Gastroesophageal sphincter (tissue), 4 donors: Measurements from ENCODE around the gene BRD3. TPM values are rescaled to one million over a fixed set of nuclear protein-coding genes. Genes with fewer than 3 reads are reported as not detected.

Experiments
- ATAC-seq: fragments of 150-250 bp; one replicate; pipeline ENCODE4 v1.9.1; 2016; ENCODE audit warnings: mild to moderate bottlenecking, moderate library complexity
- H3K27ac ChIP-seq, 4 donors: fragments of 200-600 bp; sonication (generic) in 3 of 4; 1 replicate in 3 of 4; 2 replicates in 1 of 4; pipeline ENCODE4 v1.5.1; 2016 to 2019
- H3K27me3 ChIP-seq: fragments of 200-600 bp; sonication (generic); one replicate; pipeline ENCODE4 v1.5.1; 2019
- H3K36me3 ChIP-seq, 2 donors: fragments of 200-600 bp; sonication (generic); one replicate each; pipeline ENCODE4 v1.5.1; 2019; ENCODE audit warnings: control low read depth in 1 of 2
- H3K4me1 ChIP-seq, 3 donors: fragments of 200-600 bp; sonication (generic); 1 replicate in 2 of 3; 2 replicates in 1 of 3; pipeline ENCODE4 v1.5.1; 2016 to 2019; ENCODE audit warnings: control low read depth in 2 of 3
- H3K4me3 ChIP-seq, 2 donors: fragments of 200-600 bp; sonication (generic); one replicate each; pipeline ENCODE4 v1.5.1; 2019; ENCODE audit warnings: mild to moderate bottlenecking in 1 of 2, moderate library complexity in 1 of 2
- H3K9me3 ChIP-seq, 3 donors: fragments of 200-600 bp; sonication (generic); one replicate each; pipeline ENCODE4 v1.5.1; 2017 to 2019; ENCODE audit warnings: control low read depth in 2 of 3
- CTCF ChIP-seq, 4 experiments: fragments of 200-600 bp in 2 of 4; fragments of 450-650 bp in 2 of 4; sonication (generic) in 1 of 4; IDR thresholded peaks; one replicate each; pipeline ENCODE4 v1.5.1; 2017 to 2019; ENCODE audit warnings: antibody characterized with exemption in 4 of 4, mild to moderate bottlenecking in 2 of 4, moderate library complexity in 2 of 4
- EP300 ChIP-seq: sonication (generic); formaldehyde crosslinking; IDR thresholded peaks from one replicate; pipeline ENCODE4 v1.6.1; 2017; ENCODE audit warnings: antibody characterized with exemption, mild to moderate bottlenecking
- POLR2A ChIP-seq, 2 donors: fragments of 450-650 bp; IDR thresholded peaks; one replicate each; pipeline ENCODE4 v1.6.1; 2017; ENCODE audit warnings: antibody characterized with exemption in 2 of 2, mild to moderate bottlenecking in 2 of 2, moderate library complexity in 1 of 2
- POLR2AphosphoS5 ChIP-seq: sonication (generic); formaldehyde crosslinking; IDR thresholded peaks from one replicate; pipeline ENCODE4 v1.6.1; 2017; ENCODE audit warnings: antibody characterized with exemption
- WGBS, 2 donors: methylation state at CpG; one replicate each; pipeline ENCODE4 v1.1.5; 2018; ENCODE audit warnings: low coverage in 1 of 2; 5-methylcytosine and 5-hydroxymethylcytosine counted together
- total RNA-seq, 4 donors: library from RNA; depleted of rRNA; stranded (reverse); fragments of >200 nt; gene quantifications; one replicate each; pipeline ENCODE4 v1.1.0, GENCODE V29; 2016

The BRD3 gene
- total RNA-seq, 4 donors from 2014 or later = 22.2 to 38.9 (median 27.2) TPM

- Histone ChIP-seq H3K4me1 (peaks cover 6 to 78% (median 34%) of the 10 kb centered on the region in 3 donors), H3K4me3 (peak overlapping the region in 1 of 2 donors; percentile 20), H3K27me3 (no peaks in the 10 kb centered on the region), H3K9me3 (no peaks in the 10 kb centered on the region), H3K36me3 (peaks cover 0 to 38% of the 10 kb centered on the region in 2 donors), H3K27ac (peak overlapping the region in 3 of 4 donors; percentile 64 to 69 (median 67))
- peak; percentile 62 for TF ChIP-seq POLR2AphosphoS5
- no peak for TF ChIP-seq CTCF (IDR thresholded peaks at IDR 0.05)
- peak; percentile 95 for ATAC-seq
- WGBS, 2 donors = no CpG with 5 or more reads among the region's 13 CpGs
Measured at GRCh38 chr9:134055981-134056461, 11.8 kb downstream of the BRD3 start.

GRCh38 chr9:134054891-134055811, 12.7 kb downstream of the BRD3 start:
- H3K27me3 ChIP-seq = no peaks in the 10 kb centered on the region
- H3K4me3 ChIP-seq = peak overlapping the region in 1 of 2 donors; percentile 20
- H3K36me3 ChIP-seq = peaks cover 0 to 47% of the 10 kb centered on the region in 2 donors
- peak overlapping the region in 3 of 4 donors; percentile 64 to 69 (median 67) for H3K27ac ChIP-seq
- peaks cover 6 to 69% (median 28%) of the 10 kb centered on the region in 3 donors for H3K4me1 ChIP-seq
- no peak for ATAC-seq
- TF ChIP-seq POLR2AphosphoS5 (no peak), CTCF (IDR thresholded peaks at IDR 0.05) (no peak), POLR2A (IDR thresholded peaks at IDR 0.05) (no peak), EP300 (no peak)
- 90% methylated on average over 2 of the region's 28 CpGs; no CpG with 5 or more reads in 1 of the 2 donors for WGBS, 2 donors
- H3K9me3 ChIP-seq = no peaks in the 10 kb centered on the region

GRCh38 chr9:134053941-134054761, 13.7 kb downstream of the BRD3 start:
- no peak for ATAC-seq

GRCh38 chr9:134053401-134053871, 14.4 kb downstream of the BRD3 start:
- TF ChIP-seq POLR2AphosphoS5 (no peak), POLR2A (IDR thresholded peaks at IDR 0.05) (no peak), EP300 (no peak), CTCF (IDR thresholded peaks at IDR 0.05) (no peak)
- no peak overlapping the region for H3K4me3 ChIP-seq
- no peaks in the 10 kb centered on the region for H3K9me3 ChIP-seq
- no peak for ATAC-seq
- H3K36me3 ChIP-seq = peaks cover 0 to 64% of the 10 kb centered on the region in 2 donors
- H3K27ac ChIP-seq = no peak overlapping the region
- peaks cover 6 to 64% (median 26%) of the 10 kb centered on the region in 3 donors for H3K4me1 ChIP-seq
- WGBS, 2 donors = no CpG with 5 or more reads among the region's 28 CpGs
- H3K27me3 ChIP-seq = no peaks in the 10 kb centered on the region

More at GRCh38 chr9:134053941-134054761, 13.7 kb downstream of the BRD3 start:
- no peak for TF ChIP-seq EP300
- TF ChIP-seq POLR2AphosphoS5 = no peak
- no peak for TF ChIP-seq CTCF (IDR thresholded peaks at IDR 0.05)
- TF ChIP-seq POLR2A (IDR thresholded peaks at IDR 0.05) = no peak
- no peaks in the 10 kb centered on the region for H3K9me3 ChIP-seq
- peaks cover 0 to 57% of the 10 kb centered on the region in 2 donors for H3K36me3 ChIP-seq
- H3K4me3 ChIP-seq = no peak overlapping the region
- H3K4me1 ChIP-seq = peaks cover 6 to 67% (median 28%) of the 10 kb centered on the region in 3 donors
- WGBS, 2 donors = 100% methylated on average over 1 of the region's 44 CpGs; no CpG with 5 or more reads in 1 of the 2 donors
- no peaks in the 10 kb centered on the region for H3K27me3 ChIP-seq
- no peak overlapping the region for H3K27ac ChIP-seq
